MCF 10A (cell line): ENCODE results near the gene RAB37. TPM values are rescaled to one million over a fixed set of nuclear protein-coding genes. Genes with fewer than 3 reads are reported as not detected.

ENCODE experiments used
- BruUV-seq: library from RNA; stranded (reverse); fragments of 400-500 nt; replicated peaks from 2 replicates; lab custom pipeline; 2021; lab: Mats Ljungman, UMichigan
- CTCF ChIA-PET: fragments of 300-600 bp; sonication (Branson Sonifier 250); formaldehyde crosslinking; extraction: SDS; loops from one replicate; lab custom pipeline; 2021; ENCODE audit warnings: antibody characterized with exemption, inconsistent platforms; lab: Yijun Ruan, JAX
- POLR2A ChIA-PET: fragments of 300-600, 350-650 bp; sonication (Branson Sonifier 250); formaldehyde crosslinking; extraction: SDS; loops from one replicate; lab custom pipeline; 2020; ENCODE audit warnings: antibody characterized with exemption, inconsistent platforms; lab: Yijun Ruan, JAX
- DNase-seq: peaks from one replicate; pipeline ENCODE4 v3.0.0-alpha.2; 2018; ENCODE audit not compliant: unreplicated experiment
- H3K27ac Mint-ChIP-seq: one replicate; pipeline ENCODE4 v1.8.0; 2022; ENCODE audit warnings: mild to moderate bottlenecking, low read depth, mixed read lengths; ENCODE audit not compliant: unreplicated experiment
- H3K27me3 Mint-ChIP-seq: one replicate; pipeline ENCODE4 v1.8.0; 2022; ENCODE audit warnings: mixed read lengths; ENCODE audit not compliant: insufficient read depth, unreplicated experiment
- H3K36me3 Mint-ChIP-seq: one replicate; pipeline ENCODE4 v1.8.0; 2022; ENCODE audit warnings: mild to moderate bottlenecking, moderate library complexity, mixed read lengths; ENCODE audit not compliant: insufficient read depth, unreplicated experiment
- H3K4me1 Mint-ChIP-seq: one replicate; pipeline ENCODE4 v1.8.0; 2022; ENCODE audit warnings: mixed read lengths; ENCODE audit not compliant: insufficient read depth, unreplicated experiment
- H3K4me3 Mint-ChIP-seq: one replicate; pipeline ENCODE4 v1.8.0; 2022; ENCODE audit warnings: mild to moderate bottlenecking, moderate library complexity, mixed read lengths; ENCODE audit not compliant: unreplicated experiment
- H3K9me3 Mint-ChIP-seq: one replicate; pipeline ENCODE4 v1.8.0; 2022; ENCODE audit warnings: mixed read lengths; ENCODE audit not compliant: unreplicated experiment
- CTCF ChIP-seq: fragments of 200-600 bp; IDR thresholded peaks from one replicate; pipeline ENCODE4 v1.8.0; 2022; ENCODE audit warnings: antibody characterized with exemption, mild to moderate bottlenecking; ENCODE audit not compliant: unreplicated experiment
- intact Hi-C: fragments of 100-400 bp; cut with micrococcal nuclease; formaldehyde crosslinking; loops from 2 replicates; pipeline ENCODE4 v1.14.1; 2022
- total RNA-seq: library from RNA; stranded (reverse); gene quantifications from 2 replicates; pipeline ENCODE4 v1.2.3, GENCODE V29; 2022

Gene RAB37
- total RNA-seq, 1 experiment from 2014 or later, result not detected

GRCh38 chr17:74790161-74791058, 53.4 kb downstream of the RAB37 start:
- intact Hi-C loops, result loop anchor here (1.0 kb wide), 1 partner anchor 75 kb away; no protein-coding TSS in a partner anchor
- Mint-ChIP-seq H3K4me3 (no peak overlapping the region), H3K9me3 (no peaks in the 10 kb centered on the region), H3K27ac (no peak overlapping the region), H3K4me1 (peaks cover 6% of the 10 kb centered on the region), H3K27me3 (no peaks in the 10 kb centered on the region), H3K36me3 (peaks cover 27% of the 10 kb centered on the region)
- CTCF ChIA-PET, result interaction anchor here (0.5 to 2.4 kb wide), 23 partner anchors 8 to 1131 kb away, joined by 3 to 15 read pairs (median 3); partner anchors contain the start of gene RAB37
- POLR2A ChIA-PET, result interaction anchor here (1.4 kb wide), 1 partner anchor 14 kb away, joined by 4 read pairs; the partner anchor contains the start of gene NAT9
- TF ChIP-seq CTCF, result no peak
- DNase-seq, result no peak
- no TSS peak for BruUV-seq

- ChIA-PET POLR2A (interaction anchor here (1.3 kb wide), 1 partner anchor 64 kb away, joined by 3 read pairs; no protein-coding TSS in a partner anchor), CTCF (interaction anchor here (0.6 to 1.7 kb wide), 5 partner anchors 14 to 76 kb away, joined by 3 to 4 read pairs (median 3); no protein-coding TSS in a partner anchor)
- intact Hi-C loops, result no loop called here
- H3K4me1 Mint-ChIP-seq, result no peaks in the 10 kb centered on the region
- TF ChIP-seq CTCF, result no peak
- H3K9me3 Mint-ChIP-seq, result no peaks in the 10 kb centered on the region
- no TSS peak for BruUV-seq
- no peak overlapping the region for H3K4me3 Mint-ChIP-seq
- no peak for DNase-seq
- no peak overlapping the region for H3K27ac Mint-ChIP-seq
- no peaks in the 10 kb centered on the region for H3K27me3 Mint-ChIP-seq
- peaks cover 25% of the 10 kb centered on the region for H3K36me3 Mint-ChIP-seq
Observed at GRCh38 chr17:74792586-74793105, 55.6 kb downstream of the RAB37 start.

DNA sequence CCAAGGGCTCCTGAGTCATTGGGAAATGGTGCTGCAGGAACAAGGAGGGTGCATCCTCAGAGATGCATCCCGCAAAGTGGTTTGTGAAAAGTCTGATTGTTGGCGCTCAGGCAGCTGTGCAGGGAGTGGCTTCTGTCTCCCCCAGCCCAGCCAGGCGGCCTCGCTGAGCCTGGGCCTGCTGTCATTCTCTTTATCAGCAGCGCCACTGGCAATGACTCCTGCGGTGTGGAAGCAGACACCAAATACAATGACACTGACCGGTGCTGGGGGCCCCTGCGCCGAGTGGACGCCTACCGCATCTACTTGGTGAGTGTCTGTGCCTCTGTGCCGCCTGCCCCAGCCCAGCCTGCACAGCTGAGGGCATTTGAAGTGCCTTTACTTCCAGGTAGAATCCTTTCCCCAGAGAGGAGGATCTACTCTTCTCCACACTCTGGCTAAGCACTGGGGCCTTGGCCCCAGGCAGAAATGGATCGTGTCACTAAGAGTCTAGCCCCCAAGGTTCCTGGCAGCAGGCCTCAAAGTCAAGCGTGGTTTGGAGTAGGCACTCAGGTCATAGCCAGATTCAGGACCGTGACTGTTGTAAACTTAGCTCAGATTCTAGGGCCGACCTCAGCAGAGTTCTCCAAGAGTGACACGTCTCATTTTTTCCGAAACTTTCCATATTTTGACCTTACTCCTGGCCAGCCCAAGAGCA, 58.4 kb downstream of the RAB37 start:
- no TSS peak for BruUV-seq
- intact Hi-C loops, result no loop called here
- H3K9me3 Mint-ChIP-seq, result no peaks in the 10 kb centered on the region
- no peak overlapping the region for H3K27ac Mint-ChIP-seq
- no peaks in the 10 kb centered on the region for H3K27me3 Mint-ChIP-seq
- no peaks in the 10 kb centered on the region for H3K4me1 Mint-ChIP-seq
- ChIA-PET POLR2A (no interaction called here), CTCF (interaction anchor here (0.6 to 1.5 kb wide), 4 partner anchors 63 to 1978 kb away, joined by 3 to 5 read pairs (median 3); no protein-coding TSS in a partner anchor)
- H3K4me3 Mint-ChIP-seq, result no peak overlapping the region
- H3K36me3 Mint-ChIP-seq, result peaks cover 30% of the 10 kb centered on the region
- DNase-seq, result no peak
- TF ChIP-seq CTCF, result no peak
